Tibial nerve (tissue), 4 donors: ENCODE results near the gene BRME1. TPM values are rescaled to one million over a fixed set of nuclear protein-coding genes. Genes with fewer than 3 reads are reported as not detected.
A peak's percentile ranks its signal among the peaks of the same experiment; 100 is the strongest.

Experiments
- DNase-seq, 2 donors: peaks; one replicate each; pipeline ENCODE4 v3.0.0-alpha.2; 2019; ENCODE audit warnings: low spot score in 2 of 2
- H3K27ac ChIP-seq, 4 donors: fragments of 200-600 bp; sonication (generic) in 3 of 4; one replicate each; pipeline ENCODE4 v1.5.1; 2017 to 2019; ENCODE audit warnings: mild to moderate bottlenecking in 1 of 4
- H3K27me3 ChIP-seq, 2 donors: fragments of 200-600 bp; sonication (generic) in 1 of 2; one replicate each; pipeline versions ENCODE4 v1.5.1 to v1.6.0; 2017 to 2019
- H3K36me3 ChIP-seq, 3 donors: fragments of 200-600 bp; sonication (generic); one replicate each; pipeline ENCODE4 v1.5.1; 2018 to 2019
- H3K4me1 ChIP-seq, 4 donors: fragments of 200-600 bp; sonication (generic) in 3 of 4; one replicate each; pipeline ENCODE4 v1.5.1; 2017 to 2019
- H3K4me3 ChIP-seq, 4 donors: fragments of 200-600 bp; sonication (generic) in 3 of 4; one replicate each; pipeline ENCODE4 v1.5.1; 2017 to 2019; ENCODE audit warnings: mild to moderate bottlenecking in 1 of 4, moderate library complexity in 1 of 4
- H3K9me3 ChIP-seq, 4 donors: fragments of 200-600 bp; sonication (generic) in 3 of 4; one replicate each; pipeline ENCODE4 v1.5.1; 2017 to 2019
- CTCF ChIP-seq, 5 experiments: fragments of 200-600 bp in 3 of 5; fragments of 450-650 bp in 2 of 5; sonication (generic) in 3 of 5; IDR thresholded peaks; one replicate each; pipeline ENCODE4 v1.5.1; 2016 to 2019; ENCODE audit warnings: antibody characterized with exemption in 5 of 5, mild to moderate bottlenecking in 3 of 5, moderate library complexity in 2 of 5
- EP300 ChIP-seq, 2 donors: sonication (generic); formaldehyde crosslinking; IDR thresholded peaks; one replicate each; pipeline ENCODE4 v1.6.1; 2017; ENCODE audit warnings: antibody characterized with exemption in 2 of 2, mild to moderate bottlenecking in 1 of 2
- POLR2A ChIP-seq, 2 donors: fragments of 450-650 bp; IDR thresholded peaks; one replicate each; pipeline ENCODE4 v1.6.1; 2017; ENCODE audit warnings: antibody characterized with exemption in 2 of 2, mild to moderate bottlenecking in 2 of 2, moderate library complexity in 2 of 2
- WGBS, 2 donors: methylation state at CpG; one replicate each; pipeline ENCODE4 v1.1.5; 2018; 5-methylcytosine and 5-hydroxymethylcytosine counted together
- total RNA-seq, 4 donors: library from RNA; depleted of rRNA; stranded (reverse); fragments of >200 nt; gene quantifications; one replicate each; pipeline ENCODE4 v1.1.0, GENCODE V29; 2016

The BRME1 gene
- total RNA-seq, 4 donors from 2014 or later, result 1.5 to 3.3 (median 3.0) TPM; not detected in 1

DNA sequence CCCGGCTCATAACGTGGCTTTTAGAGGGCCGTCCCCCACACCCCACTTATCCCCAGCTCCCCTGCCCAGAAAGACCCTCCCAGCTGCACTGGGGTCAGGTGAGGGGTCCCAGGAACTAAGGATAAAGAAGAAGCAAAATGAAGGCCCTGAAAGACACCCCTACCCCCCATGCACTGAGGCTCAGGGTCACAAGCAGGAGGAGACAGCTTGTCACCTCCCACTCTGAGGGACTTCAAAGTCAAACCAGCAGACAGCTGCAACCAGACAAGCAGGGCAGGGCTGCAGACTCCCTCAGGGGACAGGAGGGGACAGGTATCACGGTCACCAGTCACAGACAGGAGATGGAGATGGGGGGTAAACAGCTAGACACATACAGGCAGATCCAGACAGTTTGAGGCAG, 35.0 kb downstream of the BRME1 start:
- Histone ChIP-seq H3K27me3 (peaks cover 0 to 17% of the 10 kb centered on the region in 2 donors), H3K27ac (no peak overlapping the region), H3K36me3 (no peaks in the 10 kb centered on the region), H3K9me3 (no peaks in the 10 kb centered on the region), H3K4me3 (no peak overlapping the region), H3K4me1 (peaks cover 0 to 24% (median 10%) of the 10 kb centered on the region in 4 donors)
- TF ChIP-seq POLR2A (IDR thresholded peaks at IDR 0.05) (no peak), EP300 (IDR thresholded peaks at IDR 0.05) (no peak), CTCF (IDR thresholded peaks at IDR 0.05) (no peak)
- DNase-seq, result no peak
- 87 to 95% methylated on average over 4 of the region's 4 CpGs for WGBS, 2 donors

DNA sequence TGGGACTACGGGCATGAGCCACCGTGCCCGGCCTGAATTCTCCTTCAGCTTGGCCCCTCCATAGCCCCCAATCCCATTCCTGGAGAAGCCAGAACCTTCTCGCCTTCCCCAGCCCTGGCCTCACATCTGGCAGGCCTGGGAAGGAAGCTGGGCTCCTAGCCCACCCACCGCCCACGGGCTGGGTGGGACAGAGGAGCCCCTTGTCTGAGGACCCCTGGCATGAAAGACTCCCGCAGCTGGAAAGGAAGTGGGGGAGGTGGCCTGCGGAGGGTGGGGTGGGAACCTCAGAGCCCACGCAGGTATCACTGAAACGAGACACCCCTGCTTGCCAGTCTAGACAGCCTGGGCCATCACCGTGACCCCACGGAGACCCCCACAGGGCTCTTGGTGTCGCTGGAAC, 36.6 kb downstream of the BRME1 start:
- TF ChIP-seq CTCF (IDR thresholded peaks at IDR 0.05) (no peak), POLR2A (IDR thresholded peaks at IDR 0.05) (no peak), EP300 (IDR thresholded peaks at IDR 0.05) (no peak)
- 37 to 53% methylated on average over 12 to 13 of the region's 13 CpGs for WGBS, 2 donors
- Histone ChIP-seq H3K27ac (no peak overlapping the region), H3K9me3 (no peaks in the 10 kb centered on the region), H3K27me3 (peaks cover 0 to 17% of the 10 kb centered on the region in 2 donors), H3K4me1 (peaks cover 0 to 37% (median 10%) of the 10 kb centered on the region in 4 donors), H3K4me3 (no peak overlapping the region), H3K36me3 (no peaks in the 10 kb centered on the region)
- no peak for DNase-seq

- no peak for TF ChIP-seq EP300 (IDR thresholded peaks at IDR 0.05)
- TF ChIP-seq CTCF (IDR thresholded peaks at IDR 0.05), result no peak
- TF ChIP-seq POLR2A (IDR thresholded peaks at IDR 0.05), result no peak
- 72 to 84% methylated on average over 4 of the region's 4 CpGs for WGBS, 2 donors
- Histone ChIP-seq H3K4me1 (peaks cover 0 to 31% (median 10%) of the 10 kb centered on the region in 4 donors), H3K9me3 (no peaks in the 10 kb centered on the region), H3K27me3 (peaks cover 0 to 11% of the 10 kb centered on the region in 2 donors), H3K4me3 (no peak overlapping the region), H3K27ac (no peak overlapping the region), H3K36me3 (no peaks in the 10 kb centered on the region)
- DNase-seq, result no peak
These were observed 37.3 kb downstream of the BRME1 start for GRCh38 chr19:13868663-13869062.

GRCh38 chr19:13866463-13867046, 39.4 kb downstream of the BRME1 start:
- Histone ChIP-seq H3K27ac (no peak overlapping the region), H3K27me3 (peaks cover 0 to 4% of the 10 kb centered on the region in 2 donors), H3K4me1 (peaks cover 0 to 30% (median 9%) of the 10 kb centered on the region in 4 donors), H3K36me3 (no peaks in the 10 kb centered on the region), H3K4me3 (peak overlapping the region in 3 of 4 donors; percentile 19 to 81 (median 51)), H3K9me3 (no peaks in the 10 kb centered on the region)
- 68 to 72% methylated on average over 15 of the region's 15 CpGs for WGBS, 2 donors
- no peak for TF ChIP-seq POLR2A (IDR thresholded peaks at IDR 0.05)
- no peak for TF ChIP-seq CTCF (IDR thresholded peaks at IDR 0.05)
- no peak for TF ChIP-seq EP300 (IDR thresholded peaks at IDR 0.05)
- no peak for DNase-seq

DNA sequence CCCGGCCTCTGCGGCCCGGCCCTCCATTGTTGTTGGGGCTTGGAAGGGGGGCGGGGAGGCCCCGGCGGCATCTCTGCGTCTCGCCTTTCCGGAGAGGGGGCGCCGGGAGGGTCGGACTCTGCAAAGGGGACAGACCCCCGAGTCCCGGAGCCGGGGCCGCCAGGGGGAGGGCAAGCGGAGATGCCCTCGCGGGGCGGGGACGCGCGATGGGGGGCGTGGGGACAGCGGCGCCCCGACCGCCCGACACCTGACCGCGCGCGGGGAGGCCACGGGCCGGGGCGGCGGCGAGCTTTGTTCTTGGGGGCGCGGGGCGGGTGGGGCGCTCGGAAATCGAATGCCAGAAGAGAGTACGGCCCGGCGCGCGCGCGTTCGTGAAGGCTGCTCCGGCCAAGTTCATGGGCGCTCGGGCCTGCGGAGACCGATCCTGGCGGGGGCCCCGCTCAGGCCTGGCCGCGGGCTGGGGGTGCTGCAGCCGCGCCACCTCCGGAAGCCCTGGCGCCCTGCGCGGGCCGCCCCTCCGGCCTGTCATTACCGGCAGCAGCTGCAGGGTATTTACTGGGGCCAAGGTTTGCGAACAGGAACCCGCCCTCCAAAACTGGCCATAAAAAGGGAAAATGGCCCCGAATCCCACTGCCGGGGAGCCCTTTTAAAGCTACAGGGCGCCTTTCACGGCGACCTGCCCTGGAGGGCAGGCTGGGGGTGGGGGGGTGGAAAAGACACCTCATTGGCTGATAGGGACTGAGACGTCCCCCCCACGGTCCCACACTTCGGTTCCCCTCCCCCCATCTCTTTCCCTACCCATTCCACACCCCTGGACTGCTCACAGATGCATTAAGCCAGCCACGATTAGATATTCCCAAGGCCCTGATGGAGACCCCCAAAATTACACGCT, 40.1 kb downstream of the BRME1 start:
- Histone ChIP-seq H3K27ac (peak overlapping the region in 2 of 4 donors; percentile 17 to 69), H3K9me3 (no peaks in the 10 kb centered on the region), H3K4me3 (peak overlapping the region; percentile 19 to 81 (median 50)), H3K36me3 (no peaks in the 10 kb centered on the region), H3K27me3 (peaks cover 0 to 4% of the 10 kb centered on the region in 2 donors), H3K4me1 (peaks cover 0 to 36% (median 12%) of the 10 kb centered on the region in 4 donors)
- WGBS, 2 donors, result 2 to 6% methylated on average over 18 to 64 of the region's 82 CpGs
- TF ChIP-seq POLR2A (IDR thresholded peaks at IDR 0.05) (no peak), EP300 (IDR thresholded peaks at IDR 0.05) (no peak), CTCF (IDR thresholded peaks at IDR 0.05) (no peak)
- DNase-seq, result no peak
